GM18511 (cell line): ENCODE measurements around the gene SLC27A3.
"Not testable (repeated sequence)": the region's sequence is repeated elsewhere in the genome, so short reads cannot be mapped to it uniquely, and the experiment has no call there.

Source experiments
- ATAC-seq: cut with Tn5 transposase; IDR thresholded peaks from one replicate; pipeline ENCODE4 v1.9.1; 2021; ENCODE audit warnings: mild to moderate bottlenecking, moderate library complexity; ENCODE audit not compliant: unreplicated experiment

Gene SLC27A3

GRCh38 chr1:153754266-153754665, 20.9 kb upstream of the SLC27A3 start:
- ATAC-seq: no peak

GRCh38 chr1:153760440-153760839, 14.8 kb upstream of the SLC27A3 start:
- no peak for ATAC-seq

GRCh38 chr1:153763365-153764225, 11.6 kb upstream of the SLC27A3 start:
- ATAC-seq: no peak

GRCh38 chr1:153764310-153764709, 10.9 kb upstream of the SLC27A3 start:
- ATAC-seq: no peak

GRCh38 chr1:153766663-153767062, 8.5 kb upstream of the SLC27A3 start:
- ATAC-seq: not testable (repeated sequence)

- ATAC-seq: no peak
These were observed 7.7 kb upstream of the SLC27A3 start for GRCh38 chr1:153767519-153767918.

GRCh38 chr1:153768316-153769181, 6.7 kb upstream of the SLC27A3 start:
- no peak for ATAC-seq

- no peak for ATAC-seq
These were observed 6.0 kb upstream of the SLC27A3 start for GRCh38 chr1:153769221-153769620.

GRCh38 chr1:153770797-153771196, 4.4 kb upstream of the SLC27A3 start:
- no peak for ATAC-seq

- ATAC-seq: no peak
These were observed 3.9 kb upstream of the SLC27A3 start for GRCh38 chr1:153771261-153771660.

GRCh38 chr1:153771841-153772593, 3.2 kb upstream of the SLC27A3 start:
- no peak for ATAC-seq

GRCh38 chr1:153773096-153773921, 1.9 kb upstream of the SLC27A3 start:
- ATAC-seq: no peak

GRCh38 chr1:153774026-153774595, 1.1 kb upstream of the SLC27A3 start:
- no peak for ATAC-seq

- ATAC-seq: peak; percentile 68
These were observed 486 bp downstream of the SLC27A3 start for GRCh38 chr1:153775458-153776327.

GRCh38 chr1:153776352-153776751, 1.1 kb downstream of the SLC27A3 start:
- ATAC-seq: peak; percentile 5

- no peak for ATAC-seq
These were observed 1.7 kb downstream of the SLC27A3 start for GRCh38 chr1:153776845-153777370.

GRCh38 chr1:153777648-153778047, 2.4 kb downstream of the SLC27A3 start:
- ATAC-seq: no peak

- ATAC-seq: no peak
These were observed 3.0 kb downstream of the SLC27A3 start for GRCh38 chr1:153778051-153778823.
